ENCODE results near the gene IDS.

The IDS gene

GRCh38 chrX:149471397-149471796 lies 33.7 kb downstream of the IDS start:
- no peak for TF ChIP-seq REST (IDR thresholded peaks at IDR 0.05; ENCODE audit: low read depth)
- TF ChIP-seq, protein P1, sequence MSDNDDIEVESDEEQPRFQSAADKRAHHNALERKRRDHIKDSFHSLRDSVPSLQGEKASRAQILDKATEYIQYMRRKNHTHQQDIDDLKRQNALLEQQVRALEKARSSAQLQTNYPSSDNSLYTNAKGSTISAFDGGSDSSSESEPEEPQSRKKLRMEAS (IDR thresholded peaks at IDR 0.05): no peak
- TF ChIP-seq CEBPB (IDR thresholded peaks at IDR 0.05): no peak
- TF ChIP-seq CREB1 (IDR thresholded peaks at IDR 0.05; ENCODE audit: low read depth): no peak

GRCh38 chrX:149470955-149471354 lies 34.2 kb downstream of the IDS start:
- TF ChIP-seq RAD21 (IDR thresholded peaks at IDR 0.05; ENCODE audit: low read depth): peak; percentile 86
- no peak for TF ChIP-seq YY1 (IDR thresholded peaks at IDR 0.05; ENCODE audit: low read depth)

- no peak for TF ChIP-seq TAF1 (IDR thresholded peaks at IDR 0.05; ENCODE audit: low read depth)
Measured at GRCh38 chrX:149469406-149469805, 35.7 kb downstream of the IDS start.

DNA sequence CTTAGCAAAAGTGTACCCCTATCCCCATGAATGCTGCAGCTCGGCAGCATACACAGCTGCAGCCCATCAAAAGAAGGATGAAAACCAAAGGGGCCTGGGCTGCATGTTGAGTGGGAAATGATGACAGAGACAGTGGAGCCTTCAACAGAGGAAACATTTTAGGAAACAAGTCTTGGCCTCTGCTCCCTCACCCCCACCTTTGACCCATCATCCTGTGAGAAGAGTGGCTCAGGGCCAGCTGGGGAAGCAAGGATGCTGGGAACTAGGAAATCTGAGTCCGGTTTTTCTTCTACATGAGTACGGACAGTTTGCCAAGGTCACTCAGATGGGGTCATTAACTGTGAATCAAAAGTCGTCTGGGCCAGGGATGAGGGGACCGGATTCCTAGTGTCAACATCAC lies 37.2 kb downstream of the IDS start:
- no peak for TF ChIP-seq NFIC (IDR thresholded peaks at IDR 0.05)

DNA sequence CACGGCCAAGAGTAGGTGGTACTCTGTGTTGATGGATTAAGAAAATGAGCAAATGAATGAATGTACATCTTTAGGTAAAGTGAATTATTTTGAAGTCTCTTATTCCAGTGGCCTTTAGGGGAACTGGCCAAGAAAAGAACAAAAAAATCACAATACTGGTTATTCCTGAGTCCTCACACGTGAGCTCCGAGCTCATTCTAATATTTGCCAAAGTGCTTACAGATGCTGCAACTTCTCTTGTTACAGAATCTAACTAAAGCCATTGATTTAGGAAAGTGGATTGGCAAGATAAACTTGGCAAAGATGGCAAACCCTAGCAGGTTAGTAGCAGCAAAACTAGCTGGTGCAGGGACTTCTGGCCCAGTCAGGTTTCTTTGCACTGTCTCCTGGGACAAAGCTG lies 37.6 kb downstream of the IDS start:
- TF ChIP-seq, protein P1 (IDR thresholded peaks at IDR 0.05): no peak
- TF ChIP-seq EP300 (IDR thresholded peaks at IDR 0.05; ENCODE audit: borderline replicate concordance): no peak

- TF ChIP-seq, protein P1 (IDR thresholded peaks at IDR 0.05): no peak
- no peak for TF ChIP-seq EGR1 (IDR thresholded peaks at IDR 0.05)
- TF ChIP-seq EP300 (IDR thresholded peaks at IDR 0.05; ENCODE audit: borderline replicate concordance): no peak
- no peak for TF ChIP-seq CREB1 (IDR thresholded peaks at IDR 0.05; ENCODE audit: low read depth)
- no peak for TF ChIP-seq CEBPB (IDR thresholded peaks at IDR 0.05)
- no peak for TF ChIP-seq ZBTB7A (IDR thresholded peaks at IDR 0.05; ENCODE audit: low read depth)
- TF ChIP-seq TEAD4 (IDR thresholded peaks at IDR 0.05): no peak
- TF ChIP-seq REST (IDR thresholded peaks at IDR 0.05; ENCODE audit: low read depth): no peak
- TF ChIP-seq TCF12 (IDR thresholded peaks at IDR 0.05; ENCODE audit: low read depth): no peak
- no peak for TF ChIP-seq NFIC (IDR thresholded peaks at IDR 0.05)
- TF ChIP-seq FOXM1 (IDR thresholded peaks at IDR 0.05; ENCODE audit: borderline replicate concordance, low read depth): no peak
Measured at GRCh38 chrX:149462849-149463248, 42.3 kb downstream of the IDS start.

DNA sequence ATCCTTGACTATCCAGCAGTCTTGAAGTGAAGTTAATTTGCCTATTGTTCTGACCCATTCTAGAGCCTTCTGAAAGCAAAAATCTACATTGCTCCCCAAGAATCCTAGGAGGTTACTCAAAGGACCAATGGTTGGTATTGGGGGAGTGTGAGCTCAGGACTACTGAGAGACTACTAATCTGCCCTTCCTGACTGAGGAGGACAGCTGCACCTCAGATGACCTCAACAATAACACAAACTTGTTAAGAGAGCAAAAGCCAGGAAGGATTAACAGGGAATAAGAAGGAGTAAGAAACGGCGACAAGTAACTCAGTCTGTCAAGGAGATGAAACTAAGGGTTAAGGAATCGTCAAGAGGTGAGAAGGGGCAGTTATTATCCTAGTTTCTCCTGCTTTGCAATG lies 43.4 kb downstream of the IDS start:
- TF ChIP-seq, protein P1 (IDR thresholded peaks at IDR 0.05): no peak
- TF ChIP-seq CREB1 (IDR thresholded peaks at IDR 0.05; ENCODE audit: low read depth): no peak
- no peak for TF ChIP-seq TCF12 (IDR thresholded peaks at IDR 0.05; ENCODE audit: low read depth)
- no peak for TF ChIP-seq TAF1 (IDR thresholded peaks at IDR 0.05; ENCODE audit: low read depth)
- TF ChIP-seq EP300 (IDR thresholded peaks at IDR 0.05; ENCODE audit: borderline replicate concordance): no peak
- TF ChIP-seq TEAD4 (IDR thresholded peaks at IDR 0.05): no peak
- no peak for TF ChIP-seq REST (IDR thresholded peaks at IDR 0.05; ENCODE audit: low read depth)
- TF ChIP-seq USF1 (IDR thresholded peaks at IDR 0.05): no peak
- TF ChIP-seq NFIC (IDR thresholded peaks at IDR 0.05): no peak
- TF ChIP-seq RAD21 (IDR thresholded peaks at IDR 0.05; ENCODE audit: low read depth): no peak
- TF ChIP-seq FOXM1 (IDR thresholded peaks at IDR 0.05; ENCODE audit: borderline replicate concordance, low read depth): no peak
- TF ChIP-seq ZBTB7A (IDR thresholded peaks at IDR 0.05; ENCODE audit: low read depth): no peak
- no peak for TF ChIP-seq EGR1 (IDR thresholded peaks at IDR 0.05)
- TF ChIP-seq YY1 (IDR thresholded peaks at IDR 0.05; ENCODE audit: low read depth): no peak
- TF ChIP-seq CEBPB (IDR thresholded peaks at IDR 0.05): no peak

Data from Ishikawa (cell line).